Naive thymus-derived CD8-positive, alpha-beta T cell (primary cell): ENCODE measurements around the gene MPST. TPM values are rescaled to one million over a fixed set of nuclear protein-coding genes. Genes with fewer than 3 reads are reported as not detected.

ENCODE experiments used
- ATAC-seq, 2 donors: fragments of 150-1000 bp; cut with Tn5 transposase in 1 of 2; sonication (Bioruptor Pico), chemical (Tn5 transposase) in 1 of 2; 1 replicate in 1 of 2; 2 replicates in 1 of 2; pipeline ENCODE4 v1.10.0; 2021; ENCODE audit warnings: mild to moderate bottlenecking in 2 of 2, moderate library complexity in 2 of 2
- POLR2A ChIA-PET: fragments of 350-600 bp; sonication (Branson Sonifier 250); formaldehyde crosslinking; loops from one replicate; lab custom pipeline; 2021; ENCODE audit warnings: antibody characterized with exemption; lab: Charles Lee
- DNase-seq, 10 donors: peaks; one replicate each; pipeline versions ENCODE4 v3.0.0 to v3.0.0-alpha.2; 2020 to 2022
- H3K27ac Mint-ChIP-seq, 10 donors: one replicate each; pipeline ENCODE4 v1.8.0; 2020 to 2022; ENCODE audit warnings: mild to moderate bottlenecking in 10 of 10, mixed read lengths in 10 of 10, moderate library complexity in 4 of 10, inconsistent platforms in 1 of 10
- H3K27me3 Mint-ChIP-seq, 5 donors: one replicate each; pipeline ENCODE4 v1.8.0; 2021 to 2022; ENCODE audit warnings: mixed read lengths in 5 of 5
- H3K36me3 Mint-ChIP-seq, 3 donors: one replicate each; pipeline ENCODE4 v1.8.0; 2020 to 2022; ENCODE audit warnings: mixed read lengths in 3 of 3, mild to moderate bottlenecking in 2 of 3, inconsistent platforms in 1 of 3
- H3K4me1 Mint-ChIP-seq, 4 donors: one replicate each; pipeline ENCODE4 v1.8.0; 2021 to 2022; ENCODE audit warnings: mixed read lengths in 4 of 4
- H3K4me3 Mint-ChIP-seq, 10 donors: one replicate each; pipeline ENCODE4 v1.8.0; 2020 to 2022; ENCODE audit warnings: mild to moderate bottlenecking in 10 of 10, mixed read lengths in 10 of 10, moderate library complexity in 6 of 10, inconsistent platforms in 1 of 10
- H3K9me3 Mint-ChIP-seq, 9 donors: one replicate each; pipeline ENCODE4 v1.8.0; 2020 to 2022; ENCODE audit warnings: mixed read lengths in 9 of 9, mild to moderate bottlenecking in 3 of 9, inconsistent platforms in 1 of 9, moderate library complexity in 1 of 9
- polyA plus RNA-seq, 3 donors: library from polyadenylated mRNA; unstranded; fragments of 300-500 nt; fragmentation: Illumina TruSeq; gene quantifications; one replicate each; pipeline ENCODE4 v1.2.3, GENCODE V29; 2021
- total RNA-seq, 8 experiments: library from RNA in 2 of 8; stranded (reverse) in 2 of 8; gene quantifications; one replicate each; pipeline ENCODE4 v1.2.3 and lab custom pipeline; 2021 to 2026

The MPST gene
- total and polyA plus RNA-seq, 5 experiments from 2014 or later: 0.34 to 9.7 (median 1.5) TPM

DNA sequence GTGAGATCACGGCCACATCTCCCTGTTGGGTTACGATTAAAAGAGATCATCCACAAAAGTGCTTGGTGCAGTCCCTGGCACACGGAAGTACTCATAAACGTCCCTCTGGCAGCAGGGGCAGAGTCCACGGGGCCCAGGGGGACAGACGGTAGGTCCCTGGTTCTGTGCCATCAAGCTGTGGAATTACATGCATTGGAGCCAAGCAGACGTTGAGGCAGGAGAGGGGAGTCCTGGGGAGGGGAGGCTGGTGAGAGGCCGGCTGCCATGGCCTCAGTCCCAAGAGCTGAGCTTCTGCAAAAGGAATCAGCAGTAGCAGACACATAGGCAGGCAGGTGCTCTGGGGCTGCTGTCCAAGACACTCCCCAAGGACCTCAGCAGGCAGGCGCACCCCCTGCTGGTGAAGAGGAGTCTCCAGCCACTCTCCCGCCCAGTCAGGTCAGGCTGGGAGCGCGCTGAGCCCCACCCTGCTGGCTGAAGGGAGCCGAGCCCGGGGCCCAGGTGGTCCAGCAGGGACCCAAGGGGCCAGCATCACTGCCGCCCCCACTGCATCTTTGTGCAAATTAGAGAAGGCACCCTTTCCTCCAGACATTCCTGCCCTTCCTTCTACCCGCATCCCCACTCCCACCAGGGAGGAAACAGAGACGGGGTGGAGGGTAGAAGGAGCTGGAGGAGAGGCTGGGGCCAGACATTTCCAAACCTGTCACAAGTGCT lies 24.4 kb downstream of the MPST start:
- peak in 1 of 10 donors; percentile 15 for DNase-seq
- Mint-ChIP-seq H3K9me3 (no peaks in the 10 kb centered on the region), H3K27ac (no peak overlapping the region), H3K4me3 (peak overlapping the region in 1 of 10 donors; percentile 38), H3K36me3 (no peaks in the 10 kb centered on the region), H3K4me1 (peaks cover 0 to 6% (median 2%) of the 10 kb centered on the region in 4 donors), H3K27me3 (peaks cover 0 to 8% (median 0%) of the 10 kb centered on the region in 5 donors)
- POLR2A ChIA-PET: no interaction called here
- peak; percentile 59 to 79 for ATAC-seq

DNA sequence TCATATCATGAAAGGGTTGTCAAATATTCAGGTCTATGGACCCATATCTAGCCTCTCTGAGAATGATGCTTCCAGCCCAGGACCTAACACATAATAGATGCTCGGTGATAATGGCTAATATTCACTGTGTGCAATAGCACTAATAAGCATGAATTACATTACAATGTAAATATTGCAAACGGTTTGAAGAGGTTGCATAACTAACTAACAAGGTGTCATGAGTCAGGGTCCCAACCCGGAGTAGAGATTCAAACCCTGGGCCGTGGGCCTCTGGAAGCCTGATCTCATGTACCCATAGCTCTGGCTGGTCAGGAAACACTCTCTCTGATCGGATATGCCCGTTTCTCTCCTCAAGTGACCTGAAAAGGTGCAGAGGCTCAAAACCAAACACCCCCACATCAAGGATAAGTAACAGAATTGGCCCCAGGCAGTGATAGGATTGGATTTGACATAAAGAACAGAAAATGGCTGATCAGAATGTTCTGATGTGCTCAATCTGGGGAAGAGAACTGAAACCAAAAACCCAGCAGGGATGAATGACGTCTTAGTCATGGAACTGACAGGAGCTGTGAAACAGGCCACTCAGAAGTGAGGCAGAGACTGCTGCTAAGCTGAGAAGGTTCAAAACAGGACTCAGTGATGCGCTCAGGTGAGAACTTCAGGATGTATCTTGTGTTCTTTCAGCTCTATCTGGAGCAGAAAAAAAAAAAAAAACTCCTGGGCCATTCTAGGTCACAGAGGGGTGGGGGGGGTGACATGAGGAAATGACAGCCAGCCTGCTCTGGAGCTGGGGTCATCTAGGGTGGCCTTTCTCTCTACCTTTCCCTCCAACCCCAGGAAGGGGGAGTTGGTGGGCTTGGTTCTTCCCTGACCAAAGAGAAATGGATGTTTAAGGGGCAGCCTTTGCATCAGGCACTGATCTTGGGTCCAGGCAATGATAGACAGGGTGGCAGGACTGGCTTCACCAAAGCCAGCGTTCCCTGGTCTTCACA lies 25.4 kb downstream of the MPST start:
- Mint-ChIP-seq H3K27ac (no peak overlapping the region), H3K27me3 (peaks cover 0 to 7% (median 0%) of the 10 kb centered on the region in 5 donors), H3K4me3 (no peak overlapping the region), H3K4me1 (peaks cover 0 to 6% (median 2%) of the 10 kb centered on the region in 4 donors), H3K36me3 (no peaks in the 10 kb centered on the region), H3K9me3 (no peaks in the 10 kb centered on the region)
- DNase-seq: no peak
- ATAC-seq: no peak
- POLR2A ChIA-PET: no interaction called here

GRCh38 chr22:37045958-37046357 lies 26.4 kb downstream of the MPST start:
- DNase-seq (no peak), ATAC-seq (no peak)
- Mint-ChIP-seq H3K4me3 (no peak overlapping the region), H3K36me3 (no peaks in the 10 kb centered on the region), H3K9me3 (no peaks in the 10 kb centered on the region), H3K27ac (no peak overlapping the region), H3K27me3 (peaks cover 0 to 3% (median 0%) of the 10 kb centered on the region in 5 donors), H3K4me1 (peaks cover 0 to 6% (median 2%) of the 10 kb centered on the region in 4 donors)
- POLR2A ChIA-PET: no interaction called here

- POLR2A ChIA-PET: no interaction called here
Observed at GRCh38 chr22:37046589-37046988, 27.0 kb downstream of the MPST start.

GRCh38 chr22:37047006-37047405 lies 27.5 kb downstream of the MPST start:
- DNase-seq (no peak), ATAC-seq (no peak)
- H3K27me3 Mint-ChIP-seq: peaks cover 0 to 3% (median 0%) of the 10 kb centered on the region in 5 donors
- H3K36me3 Mint-ChIP-seq: no peaks in the 10 kb centered on the region
- no peak overlapping the region for H3K4me3 Mint-ChIP-seq
- H3K9me3 Mint-ChIP-seq: no peaks in the 10 kb centered on the region
- POLR2A ChIA-PET: no interaction called here
- peak overlapping the region in 1 of 10 donors; percentile 62 for H3K27ac Mint-ChIP-seq
- peaks cover 0 to 8% (median 3%) of the 10 kb centered on the region in 4 donors for H3K4me1 Mint-ChIP-seq

More at GRCh38 chr22:37046589-37046988, 27.0 kb downstream of the MPST start:
- no peak overlapping the region for H3K4me3 Mint-ChIP-seq
- DNase-seq: no peak
- peak overlapping the region in 1 of 10 donors; percentile 62 for H3K27ac Mint-ChIP-seq
- H3K36me3 Mint-ChIP-seq: no peaks in the 10 kb centered on the region
- no peaks in the 10 kb centered on the region for H3K9me3 Mint-ChIP-seq
- H3K4me1 Mint-ChIP-seq: peaks cover 0 to 8% (median 3%) of the 10 kb centered on the region in 4 donors
- peaks cover 0 to 3% (median 0%) of the 10 kb centered on the region in 5 donors for H3K27me3 Mint-ChIP-seq
- no peak for ATAC-seq

- ATAC-seq: no peak
- no peaks in the 10 kb centered on the region for H3K9me3 Mint-ChIP-seq
- H3K4me1 Mint-ChIP-seq: peaks cover 5 to 18% (median 10%) of the 10 kb centered on the region in 4 donors
- no peak for DNase-seq
- POLR2A ChIA-PET: interaction anchor here (0.7 kb wide), 1 partner anchor 78 kb away, joined by 10 read pairs; no protein-coding TSS in a partner anchor
- no peak overlapping the region for H3K27ac Mint-ChIP-seq
- H3K4me3 Mint-ChIP-seq: no peak overlapping the region
- no peaks in the 10 kb centered on the region for H3K36me3 Mint-ChIP-seq
- H3K27me3 Mint-ChIP-seq: peaks cover 0 to 3% (median 0%) of the 10 kb centered on the region in 5 donors
Observed at GRCh38 chr22:37048133-37048532, 28.6 kb downstream of the MPST start.

- POLR2A ChIA-PET: no interaction called here
- H3K4me3 Mint-ChIP-seq: no peak overlapping the region
- H3K36me3 Mint-ChIP-seq: no peaks in the 10 kb centered on the region
- H3K9me3 Mint-ChIP-seq: no peaks in the 10 kb centered on the region
- DNase-seq (no peak), ATAC-seq (no peak)
- no peaks in the 10 kb centered on the region for H3K27me3 Mint-ChIP-seq
- H3K4me1 Mint-ChIP-seq: peaks cover 5 to 21% (median 13%) of the 10 kb centered on the region in 4 donors
- peak overlapping the region in 1 of 10 donors; percentile 19 for H3K27ac Mint-ChIP-seq
Observed at GRCh38 chr22:37049224-37049623, 29.7 kb downstream of the MPST start.

GRCh38 chr22:37050913-37051312 lies 31.4 kb downstream of the MPST start:
- peak overlapping the region in 9 of 10 donors; percentile 26 to 87 (median 73) for H3K4me3 Mint-ChIP-seq
- peaks cover 0 to 11% (median 0%) of the 10 kb centered on the region in 3 donors for H3K36me3 Mint-ChIP-seq
- POLR2A ChIA-PET: interaction anchor here (0.8 to 1.2 kb wide), 4 partner anchors 73 to 193 kb away, joined by 3 to 4 read pairs (median 3); partner anchors contain the start of gene IL2RB
- H3K4me1 Mint-ChIP-seq: peaks cover 4 to 18% (median 10%) of the 10 kb centered on the region in 4 donors
- H3K27ac Mint-ChIP-seq: peak overlapping the region in 1 of 10 donors; percentile 8
- H3K9me3 Mint-ChIP-seq: no peaks in the 10 kb centered on the region
- no peaks in the 10 kb centered on the region for H3K27me3 Mint-ChIP-seq
- ATAC-seq: no peak
- no peak for DNase-seq

- Mint-ChIP-seq H3K27ac (peak within 1 kb of the TSS in 9 of 10 donors; percentile 61 to 90 (median 80)), H3K27me3 (no peaks in the 10 kb centered on the region), H3K4me1 (peaks cover 4 to 18% (median 10%) of the 10 kb centered on the region in 4 donors), H3K4me3 (peak within 1 kb of the TSS; percentile 74 to 91 (median 84)), H3K9me3 (no peaks in the 10 kb centered on the region), H3K36me3 (peaks cover 0 to 16% (median 4%) of the 10 kb centered on the region in 3 donors)
- DNase-seq: peak; percentile 57 to 82 (median 68)
- POLR2A ChIA-PET: interaction anchor here (0.8 to 1.2 kb wide), 5 partner anchors 74 to 276 kb away, joined by 3 to 7 read pairs (median 3); partner anchors contain the start of genes IFT27 and IL2RB
- ATAC-seq: peak; percentile 99 to 100
Observed at GRCh38 chr22:37051391-37052385, 32.1 kb downstream of the MPST start, which contains the start of gene KCTD17. KCTD17 (plus strand) TSS chr22:37051742; CDS start chr22:37051761, 19 bp downstream.

GRCh38 chr22:37052386-37053309 lies 33.1 kb downstream of the MPST start:
- no peaks in the 10 kb centered on the region for H3K9me3 Mint-ChIP-seq
- H3K27ac Mint-ChIP-seq: peak overlapping the region in 9 of 10 donors; percentile 61 to 90 (median 80)
- H3K36me3 Mint-ChIP-seq: peaks cover 0 to 19% (median 4%) of the 10 kb centered on the region in 3 donors
- peaks cover 5 to 18% (median 10%) of the 10 kb centered on the region in 4 donors for H3K4me1 Mint-ChIP-seq
- POLR2A ChIA-PET: interaction anchor here (0.8 to 1.2 kb wide), 2 partner anchors 147 to 277 kb away, joined by 3 to 7 read pairs; partner anchors contain the start of gene IFT27
- peak overlapping the region; percentile 74 to 91 (median 84) for H3K4me3 Mint-ChIP-seq
- no peaks in the 10 kb centered on the region for H3K27me3 Mint-ChIP-seq
- DNase-seq (no peak), ATAC-seq (no peak)
